DND-41 (cell line): Measurements from ENCODE around the gene PDE3B.

ENCODE experiments used
- CTCF ChIP-seq: IDR thresholded peaks from 2 replicates; pipeline ENCODE4 v1.5.1; 2012; ENCODE audit warnings: borderline replicate concordance, low read length, moderate library complexity, mild to moderate bottlenecking; ENCODE audit not compliant: poor library complexity, severe bottlenecking; ENCODE audit errors: extremely low read depth
- EZH2 ChIP-seq: IDR thresholded peaks from 3 replicates; pipeline ENCODE4 v1.6.1; 2012; ENCODE audit warnings: borderline replicate concordance, low read depth, mild to moderate bottlenecking, moderate library complexity, low read length, inconsistent platforms; ENCODE audit not compliant: severe bottlenecking

GRCh38 chr11:14902650-14903350, 259.2 kb downstream of the PDE3B start:
- TF ChIP-seq CTCF = no peak
- TF ChIP-seq EZH2 = no peak
